Mesodermal cell (in vitro differentiated cells): Measurements from ENCODE around the gene USP13.

Experiments
- H3K27ac ChIP-seq: 2 replicates; pipeline ENCODE4 v1.7.0; 2013; ENCODE audit warnings: mild to moderate bottlenecking, low read depth, low read length, moderate library complexity; ENCODE audit not compliant: severe bottlenecking
- H3K36me3 ChIP-seq: 2 replicates; pipeline ENCODE4 v1.7.1; 2013; ENCODE audit warnings: mild to moderate bottlenecking, low read length, moderate library complexity; ENCODE audit not compliant: control insufficient read depth, insufficient read depth
- H3K4me1 ChIP-seq: one replicate; pipeline ENCODE4 v1.7.1; 2013; ENCODE audit warnings: mild to moderate bottlenecking, low read length; ENCODE audit not compliant: insufficient read depth, control insufficient read depth, poor library complexity, severe bottlenecking
- H3K4me3 ChIP-seq: 2 replicates; pipeline ENCODE4 v1.7.0; 2013; ENCODE audit warnings: low read length, control low read depth, mild to moderate bottlenecking; ENCODE audit not compliant: insufficient read depth, poor library complexity, severe bottlenecking; ENCODE audit errors: extremely low read depth
- H3K9me3 ChIP-seq: 2 replicates; pipeline ENCODE4 v1.7.1; 2013; ENCODE audit warnings: mild to moderate bottlenecking, low read length, moderate library complexity; ENCODE audit not compliant: control insufficient read depth
- WGBS, 2 experiments: methylation state at CpG; one replicate each; pipeline ENCODE4 v1.1.5; 2013; ENCODE audit warnings: missing lambda C conversion rate in 2 of 2; ENCODE audit not compliant: insufficient coverage in 2 of 2; 5-methylcytosine and 5-hydroxymethylcytosine counted together

The USP13 gene

DNA sequence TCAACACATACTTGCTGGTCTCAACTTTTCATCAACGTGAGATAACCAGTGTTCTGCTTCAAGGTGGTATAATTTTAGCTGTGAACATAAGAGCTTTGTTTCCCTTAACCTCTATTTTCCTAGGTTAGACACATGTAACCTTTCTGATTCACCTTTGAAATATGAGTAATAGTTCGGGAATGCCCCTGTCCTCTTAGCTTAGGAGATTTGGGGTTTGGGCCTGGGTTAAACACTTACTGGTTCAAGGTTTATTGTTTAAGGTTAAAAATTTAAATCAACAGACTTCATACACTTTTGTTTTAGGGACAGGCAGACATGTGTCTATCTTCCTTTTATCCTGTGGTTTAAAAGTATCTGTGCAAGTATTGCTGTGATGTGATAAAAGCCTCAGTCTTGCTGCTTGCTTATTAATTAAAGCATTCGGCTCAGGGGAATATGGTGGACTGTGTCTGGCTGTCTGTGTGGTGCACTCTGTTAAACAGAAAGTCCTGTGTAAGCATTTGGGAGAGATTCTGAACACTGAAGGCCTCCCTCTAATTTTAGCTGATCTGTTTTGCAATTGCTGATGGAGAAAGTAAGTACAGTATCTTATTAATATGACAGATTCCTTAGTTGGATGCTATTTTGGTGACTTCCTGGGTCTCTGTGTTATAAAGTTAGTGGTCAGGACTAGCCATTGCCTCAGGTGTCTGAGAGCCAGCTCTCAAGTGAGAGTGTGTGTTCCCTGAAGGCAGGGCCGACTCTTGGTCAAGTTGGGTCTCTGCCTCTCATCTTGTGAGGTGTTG lies 81.8 kb downstream of the USP13 start:
- Histone ChIP-seq H3K4me3 (no peak overlapping the region), H3K27ac (no peak overlapping the region), H3K9me3 (no peaks in the 10 kb centered on the region), H3K4me1 (no peaks in the 10 kb centered on the region), H3K36me3 (peaks cover 18% of the 10 kb centered on the region)
- 100% methylated on average over 2 of the region's 4 CpGs for WGBS, 2 experiments

- Histone ChIP-seq H3K27ac (no peak overlapping the region), H3K4me1 (no peaks in the 10 kb centered on the region), H3K9me3 (no peaks in the 10 kb centered on the region), H3K36me3 (peaks cover 18% of the 10 kb centered on the region), H3K4me3 (no peak overlapping the region)
Observed at GRCh38 chr3:179735321-179735720, 82.5 kb downstream of the USP13 start.

DNA sequence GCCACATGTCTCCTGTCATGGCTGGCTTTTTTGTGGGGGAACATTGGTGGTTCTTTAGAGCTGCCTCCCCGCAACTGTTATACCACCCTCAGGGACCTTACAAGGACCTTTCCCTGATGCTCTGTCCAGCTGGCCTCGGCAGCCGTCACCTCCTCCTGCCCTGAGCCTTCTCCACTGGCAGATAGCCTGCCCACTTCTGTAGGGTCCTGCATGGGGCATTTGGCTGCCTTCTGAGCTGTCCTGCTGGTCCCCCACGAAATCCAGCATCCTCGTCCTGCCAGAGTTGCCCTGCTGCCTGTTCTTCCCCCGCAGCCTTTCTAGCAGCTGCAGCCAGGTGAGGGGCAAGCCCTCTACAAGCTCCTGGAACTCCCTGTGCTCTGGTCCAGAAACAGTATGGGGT lies 86.2 kb downstream of the USP13 start:
- peaks cover 14% of the 10 kb centered on the region for H3K36me3 ChIP-seq
- 93 to 96% methylated on average over 3 to 6 of the region's 6 CpGs for WGBS, 2 experiments
- no peak overlapping the region for H3K4me3 ChIP-seq
- no peaks in the 10 kb centered on the region for H3K9me3 ChIP-seq
- no peaks in the 10 kb centered on the region for H3K4me1 ChIP-seq
- no peak overlapping the region for H3K27ac ChIP-seq

- Histone ChIP-seq H3K4me1 (no peaks in the 10 kb centered on the region), H3K27ac (no peak overlapping the region), H3K36me3 (peaks cover 21% of the 10 kb centered on the region), H3K9me3 (no peaks in the 10 kb centered on the region), H3K4me3 (no peak overlapping the region)
- 90 to 96% methylated on average over 8 to 10 of the region's 12 CpGs for WGBS, 2 experiments
Observed at GRCh38 chr3:179739816-179740594, 87.2 kb downstream of the USP13 start.

- Histone ChIP-seq H3K4me1 (no peaks in the 10 kb centered on the region), H3K9me3 (no peaks in the 10 kb centered on the region), H3K27ac (no peak overlapping the region), H3K36me3 (peaks cover 21% of the 10 kb centered on the region), H3K4me3 (no peak overlapping the region)
- 100% methylated on average over 1 of the region's 2 CpGs; no CpG with 5 or more reads in 1 of the 2 experiments for WGBS, 2 experiments
Observed at GRCh38 chr3:179743913-179744312, 91.1 kb downstream of the USP13 start.

DNA sequence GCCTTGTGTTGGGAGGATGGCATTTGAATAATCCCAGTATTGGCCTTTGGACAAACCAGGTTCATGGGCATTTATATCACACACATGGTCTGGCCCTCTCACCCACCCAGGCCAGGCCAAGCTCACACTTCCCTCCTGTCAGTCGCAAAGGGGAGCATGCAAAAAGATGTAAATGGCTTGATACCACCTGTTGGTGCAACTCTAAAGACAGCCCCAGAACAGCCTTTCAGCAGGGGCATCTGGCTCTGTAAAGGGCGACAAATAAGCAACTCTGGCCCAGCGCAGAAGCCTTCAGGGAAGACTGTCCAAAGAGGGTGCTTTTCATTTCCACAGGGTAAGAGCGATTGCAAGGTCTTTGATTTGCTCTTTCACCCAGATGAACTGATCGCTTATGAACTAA lies 91.8 kb downstream of the USP13 start:
- no peak overlapping the region for H3K4me3 ChIP-seq
- no peaks in the 10 kb centered on the region for H3K4me1 ChIP-seq
- H3K27ac ChIP-seq, result no peak overlapping the region
- peaks cover 21% of the 10 kb centered on the region for H3K36me3 ChIP-seq
- no peaks in the 10 kb centered on the region for H3K9me3 ChIP-seq
- WGBS, 2 experiments, result 82 to 100% methylated on average over 4 to 5 of the region's 5 CpGs

GRCh38 chr3:179745079-179745478 lies 92.2 kb downstream of the USP13 start:
- H3K36me3 ChIP-seq, result peaks cover 21% of the 10 kb centered on the region

DNA sequence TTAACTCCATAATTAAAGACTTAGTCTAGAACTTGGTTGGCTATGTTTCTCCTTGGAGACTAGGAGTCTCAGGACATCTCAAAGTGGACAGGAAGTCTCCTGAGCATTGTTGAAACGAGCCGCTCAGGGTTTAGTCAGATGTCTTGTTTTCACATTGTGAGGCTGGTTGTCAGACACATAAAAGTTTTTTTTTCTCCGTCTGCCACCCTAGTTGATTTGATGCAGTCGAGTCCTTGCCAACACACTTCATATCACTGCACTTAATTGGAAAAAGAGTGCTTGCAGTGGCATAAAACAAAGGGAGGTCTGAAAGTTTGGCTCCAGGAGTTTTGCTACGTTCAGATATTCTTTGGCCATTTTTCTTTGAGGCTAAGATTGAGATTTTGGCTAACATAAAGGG lies 92.9 kb downstream of the USP13 start:
- Histone ChIP-seq H3K27ac (no peak overlapping the region), H3K9me3 (no peaks in the 10 kb centered on the region), H3K4me1 (no peaks in the 10 kb centered on the region), H3K36me3 (peaks cover 21% of the 10 kb centered on the region), H3K4me3 (no peak overlapping the region)
- WGBS, 2 experiments, result 67 to 100% methylated on average over 1 to 4 of the region's 5 CpGs

More at GRCh38 chr3:179745079-179745478, 92.2 kb downstream of the USP13 start:
- no peaks in the 10 kb centered on the region for H3K4me1 ChIP-seq
- H3K9me3 ChIP-seq, result no peaks in the 10 kb centered on the region
- no peak overlapping the region for H3K27ac ChIP-seq
- H3K4me3 ChIP-seq, result no peak overlapping the region
- WGBS, 2 experiments, result 93 to 100% methylated on average over 2 of the region's 4 CpGs

DNA sequence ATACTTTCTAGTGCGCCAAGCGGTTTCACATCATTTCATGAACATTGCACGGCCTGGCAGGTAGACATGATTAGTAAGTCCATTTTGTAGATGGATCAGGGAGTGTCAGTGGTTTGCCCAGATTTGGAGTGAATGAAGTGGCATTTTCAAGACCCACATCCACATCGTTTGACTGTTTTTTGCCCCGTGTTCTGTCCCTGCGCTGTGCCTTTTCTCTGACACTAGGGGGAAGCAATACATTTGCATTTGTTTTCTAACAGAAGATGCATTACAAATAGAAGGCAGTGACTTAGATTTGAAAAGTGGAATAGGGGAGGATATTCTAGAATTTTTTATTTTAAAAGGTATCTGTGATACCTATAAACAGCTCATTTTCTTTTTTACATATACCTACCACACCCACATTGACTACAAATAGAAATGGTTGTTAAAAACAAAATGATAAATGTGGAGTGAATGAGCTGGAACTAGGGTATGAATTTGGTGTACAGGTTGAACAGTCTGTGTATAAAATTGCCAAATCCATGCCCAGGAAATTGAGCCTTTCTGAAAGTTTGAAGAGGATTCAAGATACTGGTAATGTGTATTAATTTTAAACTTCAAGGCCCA lies 98.0 kb downstream of the USP13 start:
- no peak overlapping the region for H3K27ac ChIP-seq
- H3K4me1 ChIP-seq, result no peaks in the 10 kb centered on the region
- no peak overlapping the region for H3K4me3 ChIP-seq
- peaks cover 14% of the 10 kb centered on the region for H3K36me3 ChIP-seq
- no peaks in the 10 kb centered on the region for H3K9me3 ChIP-seq
- 62 to 88% methylated on average over 2 to 3 of the region's 6 CpGs for WGBS, 2 experiments

GRCh38 chr3:179760944-179761343 lies 108.1 kb downstream of the USP13 start:
- Histone ChIP-seq H3K27ac (no peak overlapping the region), H3K4me1 (no peaks in the 10 kb centered on the region), H3K36me3 (peaks cover 39% of the 10 kb centered on the region), H3K4me3 (no peak overlapping the region), H3K9me3 (no peaks in the 10 kb centered on the region)
- WGBS, 2 experiments, result 89 to 94% methylated on average over 8 of the region's 8 CpGs
